GM11168 (cell line): Measurements from ENCODE around the gene TAC3.

Experiments
- in situ Hi-C: fragments of 300-500 bp; cut with MboI; formaldehyde crosslinking; loops from one replicate; pipeline ENCODE4 v1.12.0; 2022; ENCODE audit warnings: low sequenced_read_pairs; ENCODE audit not compliant: unreplicated experiment

Gene TAC3

DNA sequence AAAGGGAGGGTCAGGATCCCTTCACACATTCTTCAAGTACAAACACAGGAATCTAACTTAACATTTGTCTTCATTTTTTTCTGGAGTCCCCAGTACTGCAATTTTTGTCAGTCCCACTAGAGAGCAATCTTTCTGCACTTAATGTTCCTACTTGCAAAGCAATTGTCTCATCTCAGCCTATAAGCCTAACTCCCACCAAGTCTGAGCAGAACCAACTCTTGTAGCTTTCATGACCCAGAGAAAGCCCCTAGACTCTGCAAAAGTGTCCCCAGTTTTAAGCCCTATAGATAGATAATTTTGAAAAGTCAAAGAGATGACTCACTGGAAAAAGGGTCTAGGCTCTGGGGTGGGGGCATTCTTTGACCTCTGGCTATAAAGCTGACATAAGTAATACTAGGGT, 8.2 kb downstream of the TAC3 start:
- in situ Hi-C loops, result no loop called here

- in situ Hi-C loops, result no loop called here
Observed at GRCh38 chr12:57006809-57007475, 9.4 kb downstream of the TAC3 start.

DNA sequence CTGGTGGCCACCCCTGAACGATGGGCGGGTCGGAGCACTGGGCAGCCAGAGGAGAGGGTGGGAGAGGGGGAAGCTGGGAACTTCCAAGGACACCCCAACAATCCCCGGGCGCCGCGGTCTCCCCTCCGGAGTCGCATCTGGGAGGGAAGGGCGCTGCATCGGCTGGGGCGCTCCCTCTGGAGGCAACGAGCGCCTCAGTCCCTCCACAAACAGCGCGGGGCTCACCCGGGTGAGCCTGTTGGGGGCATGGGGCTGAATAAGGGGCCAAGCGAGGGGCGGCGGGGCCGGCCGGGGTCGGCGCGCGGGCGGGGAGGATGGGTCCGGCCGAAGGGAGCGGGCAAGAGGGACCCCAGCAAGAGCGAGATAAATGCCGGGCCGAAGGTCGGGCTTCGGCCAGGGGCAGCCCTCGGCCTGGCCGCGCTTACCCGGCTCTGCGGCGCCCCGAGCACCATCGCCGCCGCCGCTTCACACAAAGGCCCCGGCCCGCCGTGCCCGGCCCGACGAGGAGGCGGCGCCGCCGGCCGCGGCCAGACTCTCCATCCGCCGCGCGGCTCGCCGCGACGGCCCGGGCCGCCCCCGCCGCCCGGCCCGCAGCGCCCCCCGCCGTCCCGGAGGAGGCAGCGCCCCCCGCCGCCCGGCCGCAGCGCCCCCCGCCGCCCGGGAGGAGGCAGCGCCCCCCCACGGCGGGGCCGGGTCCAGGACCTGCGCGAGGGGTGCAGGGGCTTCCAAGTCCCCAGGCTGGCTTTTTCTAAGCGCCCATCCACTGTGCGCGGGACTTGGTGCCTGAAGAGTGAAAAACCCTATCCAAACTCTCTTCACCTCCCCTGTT, 10.1 kb downstream of the TAC3 start, which contains the start of gene ZBTB39:
Gene ZBTB39 (minus strand): TSS at position 567 of the 829 bp plus-strand sequence. CDS start 1,629 bp downstream, outside the sequence.
- in situ Hi-C loops, result no loop called here

GRCh38 chr12:57004651-57005050, 11.7 kb downstream of the TAC3 start:
- in situ Hi-C loops, result no loop called here

GRCh38 chr12:57003395-57003794, 12.9 kb downstream of the TAC3 start:
- in situ Hi-C loops, result no loop called here

DNA sequence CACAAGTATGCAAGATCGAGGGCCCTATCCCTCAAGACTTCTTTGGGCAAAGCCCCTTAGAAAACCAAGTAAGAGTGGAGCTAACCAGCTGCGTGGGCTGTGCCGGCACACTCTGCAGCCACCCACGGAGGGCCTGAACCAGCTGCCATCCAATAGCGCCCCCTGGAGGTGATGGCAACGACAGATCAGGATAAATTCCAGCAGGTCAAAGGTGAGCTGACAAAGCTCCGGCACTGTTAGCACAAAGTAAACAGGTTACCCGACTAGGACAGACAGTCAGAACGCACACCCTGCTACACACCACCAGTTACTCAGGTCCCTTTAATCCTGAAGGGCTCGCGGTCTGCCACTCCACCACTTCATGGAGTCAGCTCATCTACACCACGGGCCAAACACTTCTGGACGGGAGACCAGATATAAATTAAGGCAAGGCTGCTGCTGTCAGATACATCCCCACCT, 14.9 kb downstream of the TAC3 start:
- in situ Hi-C loops, result no loop called here

- in situ Hi-C loops, result no loop called here
Observed at GRCh38 chr12:57000393-57000792, 15.9 kb downstream of the TAC3 start.

GRCh38 chr12:56999456-56999855, 16.9 kb downstream of the TAC3 start:
- in situ Hi-C loops, result loop anchor here (25.0 kb wide), 1 partner anchor 162 kb away; no protein-coding TSS in a partner anchor

DNA sequence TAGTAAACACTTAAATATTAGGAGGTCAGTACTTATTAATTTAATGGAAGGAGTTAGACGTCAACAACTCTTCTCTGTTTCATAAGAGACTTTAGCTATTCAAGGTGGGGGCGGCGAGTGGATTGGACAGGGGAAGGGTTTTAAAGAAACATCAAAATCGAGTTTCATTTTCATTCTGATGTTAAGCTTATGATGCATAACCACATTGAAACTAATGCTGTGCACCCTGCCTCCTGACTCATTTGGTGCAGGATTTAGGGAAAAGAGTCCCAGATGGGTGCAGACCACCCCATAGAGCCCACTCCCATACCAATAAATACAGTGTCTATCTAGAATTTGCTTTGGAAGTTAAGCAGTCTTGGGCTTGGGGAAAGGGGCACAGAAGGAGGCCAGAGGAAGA, 17.3 kb downstream of the TAC3 start:
- in situ Hi-C loops, result loop anchor here (25.0 kb wide), 1 partner anchor 162 kb away; no protein-coding TSS in a partner anchor

- in situ Hi-C loops, result loop anchor here (25.0 kb wide), 1 partner anchor 161 kb away; no protein-coding TSS in a partner anchor
Observed at GRCh38 chr12:56998316-56998715, 18.0 kb downstream of the TAC3 start.

GRCh38 chr12:56996793-56997545, 19.4 kb downstream of the TAC3 start:
- in situ Hi-C loops, result loop anchor here (25.0 kb wide), 1 partner anchor 160 kb away; no protein-coding TSS in a partner anchor

GRCh38 chr12:56995930-56996496, 20.3 kb downstream of the TAC3 start:
- in situ Hi-C loops, result loop anchor here (25.0 kb wide), 1 partner anchor 159 kb away; no protein-coding TSS in a partner anchor

- in situ Hi-C loops, result loop anchor here (25.0 kb wide), 1 partner anchor 158 kb away; no protein-coding TSS in a partner anchor
Observed at GRCh38 chr12:56995201-56995929, 21.0 kb downstream of the TAC3 start.

GRCh38 chr12:56994231-56994746, 22.0 kb downstream of the TAC3 start:
- in situ Hi-C loops, result loop anchor here (5.0 to 25.0 kb wide), 2 partner anchors 157 to 227 kb away; no protein-coding TSS in a partner anchor

GRCh38 chr12:56993346-56993745, 23.0 kb downstream of the TAC3 start:
- in situ Hi-C loops, result loop anchor here (5.0 to 25.0 kb wide), 2 partner anchors 156 to 226 kb away; no protein-coding TSS in a partner anchor

DNA sequence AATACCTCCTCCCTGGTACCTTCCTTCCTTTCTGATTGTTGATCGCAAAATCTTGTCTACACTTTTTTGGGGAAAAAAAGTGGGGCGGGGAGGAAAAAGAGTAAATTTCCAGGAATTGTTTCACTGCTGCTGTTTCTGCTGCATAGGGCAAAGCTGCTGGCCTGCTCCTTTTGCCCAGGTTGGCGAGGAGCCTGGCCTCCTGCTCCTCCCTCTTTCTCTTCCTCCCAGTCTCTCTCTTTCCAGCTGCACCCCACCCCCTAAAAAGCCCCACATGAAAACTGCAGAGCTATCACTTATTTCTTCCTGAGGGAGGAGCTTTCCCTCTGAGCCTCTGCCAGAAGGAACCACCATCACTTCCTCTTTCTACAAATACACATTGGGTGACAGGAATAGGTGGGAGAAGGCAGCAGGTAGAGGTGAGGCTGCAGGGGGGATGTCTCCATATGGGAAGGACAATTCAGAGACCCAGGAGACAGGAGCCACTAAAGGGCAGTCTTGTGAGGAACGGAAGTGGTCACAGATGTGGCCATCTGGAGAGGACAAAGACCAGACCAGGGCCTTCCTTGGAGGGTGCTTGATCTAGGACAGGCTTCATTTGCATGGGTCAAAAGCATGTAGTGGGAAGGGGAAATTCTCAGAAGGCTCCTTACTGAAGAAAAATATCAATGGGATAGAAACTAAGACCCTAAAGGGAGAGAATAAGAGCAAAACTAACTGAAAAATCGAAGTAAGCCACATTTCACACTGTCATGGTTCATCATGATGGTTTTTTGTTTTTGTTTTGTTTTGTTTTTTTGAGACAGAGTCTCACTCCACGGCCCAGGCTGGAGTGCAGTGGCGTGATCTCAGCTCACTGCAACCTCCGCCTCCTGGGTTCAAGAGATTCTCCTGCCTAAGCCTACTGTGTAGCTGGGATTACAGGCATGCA, 24.7 kb downstream of the TAC3 start:
- in situ Hi-C loops, result loop anchor here (5.0 to 25.0 kb wide), 2 partner anchors 154 to 224 kb away; no protein-coding TSS in a partner anchor

DNA sequence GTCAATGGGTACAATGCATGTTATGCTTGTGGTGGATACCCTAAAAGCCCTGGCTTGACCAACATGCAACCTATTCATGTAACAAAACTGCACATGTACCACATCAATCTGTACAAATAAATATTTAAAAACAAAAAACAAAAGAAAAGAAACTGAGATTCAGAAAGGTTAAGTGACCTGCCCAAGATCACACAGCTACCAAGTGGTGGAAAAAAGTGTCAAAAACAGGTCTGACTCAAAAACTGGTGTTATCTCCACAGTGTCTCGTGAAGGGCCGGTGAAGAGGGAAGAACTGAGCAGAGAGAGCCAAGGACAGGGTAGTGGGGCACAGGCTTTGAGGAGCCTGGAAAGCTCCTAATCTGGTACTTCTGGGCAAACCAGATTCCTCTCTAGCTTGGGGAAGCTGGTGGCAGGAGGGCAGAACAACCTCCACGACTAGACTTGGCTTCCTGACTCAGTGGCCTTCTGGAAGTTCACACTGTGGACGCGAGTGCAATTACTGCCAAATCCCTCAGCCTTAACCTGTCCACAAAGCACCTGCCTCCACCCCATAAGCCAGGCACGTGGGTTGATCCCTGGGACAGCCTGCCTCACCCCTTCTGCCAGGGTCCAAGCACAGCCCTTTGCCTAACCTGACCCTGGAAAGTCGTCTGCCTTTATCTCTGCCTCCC, 25.5 kb downstream of the TAC3 start:
- in situ Hi-C loops, result loop anchor here (5.0 to 25.0 kb wide), 2 partner anchors 153 to 223 kb away; no protein-coding TSS in a partner anchor
